H9 (cell line): Measurements from ENCODE around the gene NECAB3. TPM values are rescaled to one million over a fixed set of nuclear protein-coding genes. Genes with fewer than 3 reads are reported as not detected.

Experiments used
- DNase-seq: peaks from one replicate; pipeline ENCODE4 v3.0.0-alpha.2; 2017
- H2AFZ ChIP-seq: one replicate; pipeline ENCODE4 v1.6.1; 2013; ENCODE audit warnings: mild to moderate bottlenecking, low read length, control low read depth, moderate library complexity
- H2AK5ac ChIP-seq: 2 replicates; pipeline ENCODE4 v1.6.1; 2013; ENCODE audit warnings: low read length, control low read depth, mixed read lengths; ENCODE audit not compliant: insufficient read length
- H2BK120ac ChIP-seq: one replicate; pipeline ENCODE4 v1.6.1; 2013; ENCODE audit warnings: low read depth, mild to moderate bottlenecking, low read length, control low read depth, inconsistent platforms; ENCODE audit not compliant: poor library complexity, severe bottlenecking
- H2BK12ac ChIP-seq: 2 replicates; pipeline ENCODE4 v1.6.1; 2013; ENCODE audit warnings: low read length, control low read depth, mixed read lengths, low read depth; ENCODE audit not compliant: insufficient read length
- H2BK15ac ChIP-seq: 2 replicates; pipeline ENCODE4 v1.6.1; 2013; ENCODE audit warnings: low read depth, low read length, control low read depth
- H2BK20ac ChIP-seq: one replicate; pipeline ENCODE4 v1.6.1; 2013; ENCODE audit warnings: low read depth, mild to moderate bottlenecking, low read length, control low read depth, inconsistent platforms; ENCODE audit not compliant: poor library complexity, severe bottlenecking
- H2BK5ac ChIP-seq: 2 replicates; pipeline ENCODE4 v1.6.1; 2013; ENCODE audit warnings: low read length, control low read depth, mixed read lengths; ENCODE audit not compliant: insufficient read length
- H3K14ac ChIP-seq: 2 replicates; pipeline ENCODE4 v1.6.1; 2013; ENCODE audit warnings: low read length, control low read depth; ENCODE audit not compliant: insufficient read depth
- H3K18ac ChIP-seq: 2 replicates; pipeline ENCODE4 v1.6.1; 2013; ENCODE audit warnings: low read depth, mild to moderate bottlenecking, mixed read lengths, low read length, control low read depth; ENCODE audit not compliant: insufficient read length
- H3K23ac ChIP-seq: 2 replicates; pipeline ENCODE4 v1.6.1; 2013; ENCODE audit warnings: low read length, control low read depth, mixed read lengths, low read depth; ENCODE audit not compliant: insufficient read length
- H3K23me2 ChIP-seq: 2 replicates; pipeline ENCODE4 v1.6.1; 2013; ENCODE audit warnings: low read depth, mild to moderate bottlenecking, mixed read lengths, low read length, control low read depth; ENCODE audit not compliant: insufficient read length, poor library complexity, severe bottlenecking
- H3K27ac ChIP-seq: 2 replicates; pipeline ENCODE4 v1.5.1; 2013; ENCODE audit warnings: low read length, control low read depth, mixed read lengths, low read depth; ENCODE audit not compliant: insufficient read length
- H3K27me3 ChIP-seq: 2 replicates; pipeline ENCODE4 v1.6.1; 2013; ENCODE audit warnings: low read length, control low read depth, inconsistent platforms; ENCODE audit not compliant: insufficient read depth
- H3K4ac ChIP-seq: 2 replicates; pipeline ENCODE4 v1.6.1; 2013; ENCODE audit warnings: low read depth, mild to moderate bottlenecking, control low read depth, inconsistent platforms, low read length, moderate library complexity
- H3K4me1 ChIP-seq: 2 replicates; pipeline ENCODE4 v1.6.1; 2013; ENCODE audit warnings: low read length, control low read depth, inconsistent platforms; ENCODE audit not compliant: insufficient read depth
- H3K4me2 ChIP-seq: 2 replicates; pipeline ENCODE4 v1.6.1; 2013; ENCODE audit warnings: low read length, control low read depth, mixed read lengths; ENCODE audit not compliant: insufficient read length, insufficient read depth
- H3K56ac ChIP-seq: 2 replicates; pipeline ENCODE4 v1.6.1; 2013; ENCODE audit warnings: low read depth, mild to moderate bottlenecking, mixed read lengths, low read length, control low read depth; ENCODE audit not compliant: insufficient read length
- H3K79me1 ChIP-seq: 2 replicates; pipeline ENCODE4 v1.6.1; 2013; ENCODE audit warnings: low read depth, mild to moderate bottlenecking, moderate library complexity, low read length, control low read depth, inconsistent platforms; ENCODE audit not compliant: insufficient read depth, poor library complexity, severe bottlenecking
- H3K79me2 ChIP-seq: 2 replicates; pipeline ENCODE4 v1.6.1; 2013; ENCODE audit warnings: low read length, control low read depth, inconsistent platforms; ENCODE audit not compliant: insufficient read depth
- H3K9ac ChIP-seq: 2 replicates; pipeline ENCODE4 v1.6.1; 2013; ENCODE audit warnings: low read length, control low read depth, mixed read lengths; ENCODE audit not compliant: insufficient read length; ENCODE audit errors: extremely low read depth
- H3K9me3 ChIP-seq: one replicate; pipeline ENCODE4 v1.6.1; 2013; ENCODE audit warnings: low read depth, low read length, inconsistent platforms; ENCODE audit not compliant: control insufficient read depth
- H3T11ph ChIP-seq: one replicate; pipeline ENCODE4 v1.6.1; 2013; ENCODE audit warnings: mild to moderate bottlenecking, low read length, control low read depth, inconsistent platforms
- H4K20me1 ChIP-seq: one replicate; pipeline ENCODE4 v1.6.1; 2013; ENCODE audit not compliant: control insufficient read depth, insufficient read length, insufficient read depth
- H4K5ac ChIP-seq: 2 replicates; pipeline ENCODE4 v1.6.1; 2013; ENCODE audit warnings: low read depth, mild to moderate bottlenecking, mixed read lengths, low read length, control low read depth; ENCODE audit not compliant: insufficient read length
- H4K8ac ChIP-seq: replicated peaks from 2 replicates; pipeline ENCODE4 v1.6.1; 2013; ENCODE audit warnings: low read length, control low read depth, mixed read lengths, low read depth; ENCODE audit not compliant: insufficient read length
- H4K91ac ChIP-seq: 2 replicates; pipeline ENCODE4 v1.6.1; 2013; ENCODE audit warnings: low read depth, mild to moderate bottlenecking, moderate library complexity, mixed read lengths, low read length, control low read depth; ENCODE audit not compliant: insufficient read length
- H3K27ac Mint-ChIP-seq, 3 experiments: 2 replicates in 2 of 3; 3 replicates in 1 of 3; pipeline ENCODE4 v1.8.0; 2020 to 2021; ENCODE audit warnings: mixed read lengths in 3 of 3, mild to moderate bottlenecking in 1 of 3, moderate library complexity in 1 of 3
- H3K27me3 Mint-ChIP-seq: 2 replicates; pipeline ENCODE4 v1.8.0; 2021; ENCODE audit warnings: low read depth, mild to moderate bottlenecking, moderate library complexity, mixed read lengths
- H3K36me3 Mint-ChIP-seq, 3 experiments: 2 replicates in 2 of 3; 3 replicates in 1 of 3; pipeline ENCODE4 v1.8.0; 2020 to 2021; ENCODE audit warnings: low read depth in 3 of 3, mixed read lengths in 3 of 3; ENCODE audit not compliant: insufficient read depth in 1 of 3
- H3K4me1 Mint-ChIP-seq, 2 experiments: 2 replicates each; pipeline ENCODE4 v1.8.0; 2020; ENCODE audit warnings: mixed read lengths in 2 of 2
- H3K4me3 Mint-ChIP-seq, 2 experiments: 2 replicates in 1 of 2; 3 replicates in 1 of 2; pipeline ENCODE4 v1.8.0; 2020 to 2021; ENCODE audit warnings: mild to moderate bottlenecking in 2 of 2, mixed read lengths in 2 of 2, moderate library complexity in 1 of 2
- H3K9me3 Mint-ChIP-seq, 2 experiments: 2 replicates in 1 of 2; 3 replicates in 1 of 2; pipeline ENCODE4 v1.8.0; 2020; ENCODE audit warnings: mild to moderate bottlenecking in 2 of 2, mixed read lengths in 2 of 2, moderate library complexity in 1 of 2
- WGBS: extraction: QIAGEN DNeasy Blood & Tissue Kit; methylation state at CpG from one replicate; pipeline ENCODE4 v1.1.7; 2013; ENCODE audit warnings: missing lambda C conversion rate, low lambda C conversion rate, mixed read lengths; ENCODE audit not compliant: insufficient read length; ENCODE audit errors: extremely low coverage; 5-methylcytosine and 5-hydroxymethylcytosine counted together
- total RNA-seq: library from RNA; stranded (reverse); gene quantifications from 2 replicates; pipeline ENCODE4 v1.2.1, GENCODE V29; 2021
- TF ChIP-seq, protein P1 (sequence below): fragments of 200-600 bp; sonication (generic); conservative IDR thresholded peaks from 3 replicates; pipeline ENCODE4 v1.8.0; 2021; ENCODE audit warnings: antibody characterized with exemption, mild to moderate bottlenecking

Gene NECAB3
- total RNA-seq, 1 experiment from 2014 or later: 57.7 TPM

- Histone ChIP-seq H3K9me3 (no peaks in the 10 kb centered on the region), H3K23me2 (peaks cover 10% of the 10 kb centered on the region), H4K91ac (no peak overlapping the region), H2BK5ac (no peak overlapping the region), H4K8ac (no peak overlapping the region), H3K79me1 (no peaks in the 10 kb centered on the region), H3T11ph (no peak overlapping the region), H2BK120ac (no peak overlapping the region), H2AFZ (no peak overlapping the region), H2BK20ac (no peak overlapping the region), H2BK15ac (no peak overlapping the region), H2AK5ac (no peak overlapping the region), H3K79me2 (peaks cover 7% of the 10 kb centered on the region; the same call in 1 of the 2 replicates), H2BK12ac (no peak overlapping the region), H3K4ac (no peak overlapping the region), H4K20me1 (no peaks in the 10 kb centered on the region), H3K9ac (no peak overlapping the region), H3K27ac (no peak overlapping the region), H3K4me1 (no peaks in the 10 kb centered on the region), H3K14ac (no peak overlapping the region), H3K56ac (no peak overlapping the region), H4K5ac (no peak overlapping the region), H3K23ac (no peak overlapping the region), H3K27me3 (no peaks in the 10 kb centered on the region), H3K18ac (no peak overlapping the region), H3K4me2 (no peak overlapping the region)
- WGBS: no CpG with 5 or more reads among the region's 9 CpGs
- peaks cover 3% of the 10 kb centered on the region for H3K27me3 Mint-ChIP-seq
- peaks cover 23% of the 10 kb centered on the region in 2 experiments for H3K4me1 Mint-ChIP-seq
- H3K36me3 Mint-ChIP-seq: peaks cover 23 to 53% (median 35%) of the 10 kb centered on the region in 3 experiments; a peak in 6 of 7 replicates
- peak overlapping the region; percentile 31 to 65 (median 41); a peak in 4 of 7 replicates for H3K27ac Mint-ChIP-seq
- no peak for DNase-seq
- H3K4me3 Mint-ChIP-seq: no peak overlapping the region
- H3K9me3 Mint-ChIP-seq: no peaks in the 10 kb centered on the region
- TF ChIP-seq, protein P1, sequence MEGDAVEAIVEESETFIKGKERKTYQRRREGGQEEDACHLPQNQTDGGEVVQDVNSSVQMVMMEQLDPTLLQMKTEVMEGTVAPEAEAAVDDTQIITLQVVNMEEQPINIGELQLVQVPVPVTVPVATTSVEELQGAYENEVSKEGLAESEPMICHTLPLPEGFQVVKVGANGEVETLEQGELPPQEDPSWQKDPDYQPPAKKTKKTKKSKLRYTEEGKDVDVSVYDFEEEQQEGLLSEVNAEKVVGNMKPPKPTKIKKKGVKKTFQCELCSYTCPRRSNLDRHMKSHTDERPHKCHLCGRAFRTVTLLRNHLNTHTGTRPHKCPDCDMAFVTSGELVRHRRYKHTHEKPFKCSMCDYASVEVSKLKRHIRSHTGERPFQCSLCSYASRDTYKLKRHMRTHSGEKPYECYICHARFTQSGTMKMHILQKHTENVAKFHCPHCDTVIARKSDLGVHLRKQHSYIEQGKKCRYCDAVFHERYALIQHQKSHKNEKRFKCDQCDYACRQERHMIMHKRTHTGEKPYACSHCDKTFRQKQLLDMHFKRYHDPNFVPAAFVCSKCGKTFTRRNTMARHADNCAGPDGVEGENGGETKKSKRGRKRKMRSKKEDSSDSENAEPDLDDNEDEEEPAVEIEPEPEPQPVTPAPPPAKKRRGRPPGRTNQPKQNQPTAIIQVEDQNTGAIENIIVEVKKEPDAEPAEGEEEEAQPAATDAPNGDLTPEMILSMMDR: no peak
These were observed 7.6 kb upstream of the NECAB3 start for GRCh38 chr20:33681728-33682353.
